ENCODE data around the gene TMEM204. TPM values are rescaled to one million over a fixed set of nuclear protein-coding genes. Genes with fewer than 3 reads are reported as not detected.
"Not testable (repeated sequence)": the region's sequence is repeated elsewhere in the genome, so short reads cannot be mapped to it uniquely, and the experiment has no call there.

TMEM204 gene
- total RNA-seq, 2 experiments from 2014 or later: 60.6 to 73.5 TPM

DNA sequence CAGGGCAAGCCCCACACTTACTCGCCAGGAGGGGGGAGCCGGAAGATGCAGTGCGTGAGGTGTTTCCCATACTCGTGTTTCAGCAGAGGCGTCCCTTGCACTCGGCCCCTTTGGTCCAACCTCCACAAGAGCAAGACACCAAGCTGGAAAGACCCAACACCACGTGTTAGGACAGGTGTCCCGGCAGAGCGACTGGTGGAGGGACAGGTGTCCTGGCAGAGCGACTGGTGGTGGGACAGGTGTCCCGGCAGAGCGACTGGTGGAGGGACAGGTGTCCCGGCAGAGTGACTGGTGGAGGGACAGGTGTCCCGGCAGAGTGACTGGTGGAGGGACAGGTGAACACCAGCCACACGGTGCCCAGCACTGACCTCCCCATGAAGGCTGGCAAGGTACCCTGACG lies 59.0 kb downstream of the TMEM204 start:
- ChIA-PET CTCF (interaction anchor here (0.7 kb wide), 1 partner anchor 134 kb away, joined by 3 read pairs; no protein-coding TSS in a partner anchor), POLR2A (no interaction called here)
- DNase-seq: no peak
- no peaks in the 10 kb centered on the region for H3K9me3 Mint-ChIP-seq
- no peak overlapping the region for H3K4me3 Mint-ChIP-seq
- no peaks in the 10 kb centered on the region for H3K27me3 Mint-ChIP-seq
- H3K27ac Mint-ChIP-seq: no peak overlapping the region
- H3K4me1 Mint-ChIP-seq: no peaks in the 10 kb centered on the region
- H3K36me3 Mint-ChIP-seq (ENCODE audit: low read depth): no peaks in the 10 kb centered on the region

DNA sequence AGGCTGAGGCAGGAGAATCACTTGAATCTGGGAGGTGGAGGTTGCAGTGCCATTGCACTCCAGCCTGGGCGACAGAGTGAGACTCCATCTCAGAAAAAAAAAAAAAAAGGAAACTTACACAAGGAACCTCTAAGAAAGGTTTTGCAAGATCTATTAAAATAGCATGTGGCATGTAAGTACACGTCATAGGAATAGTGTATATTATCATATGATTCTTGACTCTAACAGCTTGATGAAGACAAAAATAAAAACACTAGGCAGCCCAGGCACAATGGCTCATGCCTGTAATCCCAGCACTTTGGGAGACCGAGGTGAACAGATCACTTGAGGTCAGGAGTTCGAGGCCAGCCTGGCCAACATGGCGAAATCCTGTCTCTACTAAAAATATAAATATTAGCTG lies 62.0 kb downstream of the TMEM204 start:
- CTCF ChIA-PET, H3K4me1 Mint-ChIP-seq: not testable (repeated sequence)

DNA sequence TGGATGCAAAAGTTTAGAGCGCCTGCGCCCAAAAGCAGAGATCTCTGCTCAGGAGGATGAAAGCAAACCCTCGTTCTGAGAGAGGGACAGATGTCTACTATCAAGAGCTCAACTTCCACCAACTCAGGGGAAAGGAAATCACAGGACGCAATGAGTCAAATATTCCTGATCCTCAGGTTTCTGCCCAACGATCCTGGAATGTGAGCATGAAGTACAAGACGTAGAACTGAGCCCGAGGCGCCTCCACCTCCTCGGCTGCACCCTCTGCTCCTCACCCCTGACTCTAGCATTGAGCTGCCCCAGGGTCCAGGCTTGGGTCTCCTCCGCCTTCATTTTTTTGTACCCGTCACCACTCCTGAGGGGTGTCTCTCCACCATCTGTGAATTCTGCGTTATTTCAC lies 63.0 kb downstream of the TMEM204 start:
- no peak overlapping the region for H3K4me3 Mint-ChIP-seq
- no peaks in the 10 kb centered on the region for H3K4me1 Mint-ChIP-seq
- ChIA-PET CTCF (no interaction called here), POLR2A (interaction anchor here (0.7 kb wide), 1 partner anchor 69 kb away, joined by 3 read pairs; no protein-coding TSS in a partner anchor)
- no peaks in the 10 kb centered on the region for H3K36me3 Mint-ChIP-seq (ENCODE audit: low read depth)
- H3K27me3 Mint-ChIP-seq: no peaks in the 10 kb centered on the region
- no peaks in the 10 kb centered on the region for H3K9me3 Mint-ChIP-seq
- DNase-seq: no peak
- no peak overlapping the region for H3K27ac Mint-ChIP-seq

More for the DNA sequence above, 62.0 kb downstream of the TMEM204 start:
- H3K36me3 Mint-ChIP-seq (ENCODE audit: low read depth); H3K27me3 Mint-ChIP-seq; H3K27ac Mint-ChIP-seq; POLR2A ChIA-PET; H3K4me3 Mint-ChIP-seq; H3K9me3 Mint-ChIP-seq; DNase-seq: not testable (repeated sequence)

DNA sequence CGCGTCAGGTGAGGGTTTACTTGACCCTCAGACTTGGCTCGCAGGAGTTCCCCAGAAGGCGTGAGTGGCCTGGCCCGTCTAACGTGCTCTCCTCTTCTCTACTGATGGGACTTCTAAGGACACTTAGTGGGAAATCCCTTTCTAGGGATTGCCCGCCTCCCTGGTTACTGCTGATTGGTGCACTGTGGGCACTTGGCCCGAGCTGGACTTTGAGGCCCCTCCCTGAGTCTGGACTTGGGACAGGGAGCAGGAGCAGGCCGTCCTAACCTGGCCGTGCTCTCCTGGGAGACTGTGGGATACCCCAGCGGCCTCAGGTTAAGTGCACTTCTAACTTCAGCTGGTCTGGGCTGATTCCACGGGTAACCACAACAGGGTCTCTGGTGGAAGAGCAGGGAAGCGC lies 63.7 kb downstream of the TMEM204 start:
- Mint-ChIP-seq H3K27ac (no peak overlapping the region), H3K27me3 (no peaks in the 10 kb centered on the region), H3K4me1 (no peaks in the 10 kb centered on the region), H3K36me3 (ENCODE audit: low read depth) (no peaks in the 10 kb centered on the region), H3K4me3 (no peak overlapping the region), H3K9me3 (no peaks in the 10 kb centered on the region)
- ChIA-PET POLR2A (no interaction called here), CTCF (interaction anchor here (0.5 kb wide), 1 partner anchor 1409 kb away, joined by 3 read pairs; no protein-coding TSS in a partner anchor)
- DNase-seq: no peak

DNA sequence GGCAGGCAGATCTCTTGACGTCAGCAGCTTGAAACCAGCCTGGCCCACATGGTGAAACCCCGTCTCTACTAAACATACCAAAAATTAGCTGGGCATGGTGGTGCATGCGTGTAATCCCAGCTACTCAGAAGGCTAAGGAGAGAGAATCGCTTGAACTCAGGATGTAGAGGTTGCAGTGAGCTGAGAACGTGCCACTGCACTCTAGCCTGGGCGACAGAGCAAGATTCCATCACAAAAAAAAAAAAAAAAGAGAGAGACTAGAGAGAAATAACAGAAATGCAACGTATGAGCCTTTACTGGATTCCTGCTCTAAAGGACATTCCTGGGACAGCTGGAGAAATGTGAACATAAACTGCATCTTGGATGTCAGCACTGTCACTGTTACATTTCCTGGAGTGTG lies 67.6 kb downstream of the TMEM204 start:
- no peak for DNase-seq
- ChIA-PET POLR2A (no interaction called here), CTCF (interaction anchor here (0.6 to 1.5 kb wide), 2 partner anchors 8 to 180 kb away, joined by 4 read pairs; no protein-coding TSS in a partner anchor)
- no peaks in the 10 kb centered on the region for H3K27me3 Mint-ChIP-seq
- no peaks in the 10 kb centered on the region for H3K4me1 Mint-ChIP-seq
- H3K36me3 Mint-ChIP-seq (ENCODE audit: low read depth): no peaks in the 10 kb centered on the region
- no peak overlapping the region for H3K27ac Mint-ChIP-seq
- no peak overlapping the region for H3K4me3 Mint-ChIP-seq
- no peaks in the 10 kb centered on the region for H3K9me3 Mint-ChIP-seq

DNA sequence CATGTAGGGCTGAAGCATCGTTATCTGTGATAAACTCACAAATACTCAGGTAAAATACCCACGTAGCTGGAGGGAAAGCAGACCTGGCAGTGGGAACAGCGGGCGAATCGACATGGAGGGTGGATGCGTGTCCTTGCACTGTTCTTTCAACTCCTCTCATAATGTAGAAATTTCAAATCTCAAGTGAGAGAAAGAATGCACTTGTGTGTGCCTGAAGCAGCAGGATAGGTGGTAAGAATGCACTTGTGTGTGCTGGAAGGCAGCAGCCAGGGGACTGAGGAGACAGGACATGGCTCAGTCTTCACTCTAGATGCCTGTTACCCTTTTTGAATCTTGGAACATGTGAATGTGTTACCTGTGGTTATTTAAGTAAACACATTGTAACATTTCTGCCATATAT lies 68.0 kb downstream of the TMEM204 start:
- ChIA-PET POLR2A (no interaction called here), CTCF (interaction anchor here (0.6 to 1.5 kb wide), 3 partner anchors 8 to 369 kb away, joined by 3 to 4 read pairs (median 4); no protein-coding TSS in a partner anchor)
- no peaks in the 10 kb centered on the region for H3K4me1 Mint-ChIP-seq
- H3K36me3 Mint-ChIP-seq (ENCODE audit: low read depth): no peaks in the 10 kb centered on the region
- no peaks in the 10 kb centered on the region for H3K27me3 Mint-ChIP-seq
- no peak overlapping the region for H3K27ac Mint-ChIP-seq
- no peak overlapping the region for H3K4me3 Mint-ChIP-seq
- H3K9me3 Mint-ChIP-seq: no peaks in the 10 kb centered on the region
- DNase-seq: no peak

DNA sequence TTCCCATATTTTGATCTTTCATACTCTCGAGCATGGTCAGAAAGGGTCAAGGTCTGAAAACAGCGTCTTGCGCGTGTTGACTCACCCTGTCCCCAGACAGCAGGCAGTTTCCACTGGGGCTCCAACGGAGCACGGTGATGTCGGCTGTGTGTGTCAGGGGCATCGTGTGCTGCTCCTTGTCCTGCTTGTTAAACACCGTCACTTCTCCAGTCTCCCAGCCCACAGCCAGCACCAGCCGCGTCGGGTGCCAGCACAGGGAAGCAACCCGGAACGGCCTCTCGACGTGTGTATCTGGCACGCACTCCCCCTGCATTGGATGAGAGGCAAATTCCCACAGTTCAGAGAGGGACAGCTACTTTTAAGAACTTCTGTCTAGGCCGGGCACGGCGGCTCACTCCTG lies 68.8 kb downstream of the TMEM204 start:
- Mint-ChIP-seq H3K4me3 (no peak overlapping the region), H3K27ac (no peak overlapping the region), H3K36me3 (ENCODE audit: low read depth) (peaks cover 3% of the 10 kb centered on the region), H3K27me3 (no peaks in the 10 kb centered on the region), H3K4me1 (no peaks in the 10 kb centered on the region), H3K9me3 (no peaks in the 10 kb centered on the region)
- no peak for DNase-seq
- ChIA-PET POLR2A (no interaction called here), CTCF (interaction anchor here (1.1 kb wide), 1 partner anchor 104 kb away, joined by 3 read pairs; no protein-coding TSS in a partner anchor)

Other genes with a start within 250 kb of the TMEM204 start
- gene UBE2I, start 224.0 kb upstream of the TMEM204 start, total RNA-seq: 100 to 1,000 TPM; 204 to 222 TPM
- gene BAIAP3, start 200.0 kb upstream of the TMEM204 start, total RNA-seq: 1 to 10 TPM in 1 of 2 experiments, under 1 TPM in 1; 0.83 to 1.6 TPM
- gene TSR3, start 181.8 kb upstream of the TMEM204 start, total RNA-seq: 10 to 100 TPM; 33.8 to 43.7 TPM
- gene GNPTG, start 181.7 kb upstream of the TMEM204 start, total RNA-seq: 10 to 100 TPM; 34.3 to 36.9 TPM
- 10 to 100 TPM; 31.8 to 37.9 TPM for gene UNKL, start 119.0 kb upstream of the TMEM204 start, total RNA-seq
- gene UQCC4, start 112.9 kb upstream of the TMEM204 start, total RNA-seq: 10 to 100 TPM; 11.2 to 13.4 TPM
- gene PERCC1, start 102.6 kb upstream of the TMEM204 start, total RNA-seq: not detected
- gene CCDC154, start 89.1 kb upstream of the TMEM204 start, total RNA-seq: 1 to 10 TPM; 1.9 to 2.7 TPM
- gene CLCN7, start 58.6 kb upstream of the TMEM204 start, total RNA-seq: 10 to 100 TPM; 58.3 to 64.0 TPM
- gene PTX4, start 44.7 kb upstream of the TMEM204 start, total RNA-seq: not detected
- gene TELO2, start 40.3 kb upstream of the TMEM204 start, total RNA-seq: 10 to 100 TPM; 49.1 to 65.5 TPM
- gene IFT140, start 78.4 kb downstream of the TMEM204 start, total RNA-seq: 1 to 10 TPM; 9.3 TPM
- 10 to 100 TPM; 25.6 to 27.4 TPM for gene CRAMP1, start 78.7 kb downstream of the TMEM204 start, total RNA-seq
- 10 to 100 TPM; 56.5 to 65.2 TPM for gene JPT2, start 144.6 kb downstream of the TMEM204 start, total RNA-seq
- 100 to 1,000 TPM; 101 to 108 TPM for gene MAPK8IP3, start 172.5 kb downstream of the TMEM204 start, total RNA-seq
- 10 to 100 TPM; 31.3 to 47.4 TPM for gene NME3, start 237.9 kb downstream of the TMEM204 start, total RNA-seq
- 10 to 100 TPM; 28.7 to 33.4 TPM for gene EME2, start 239.1 kb downstream of the TMEM204 start, total RNA-seq
- gene MRPS34, start 239.5 kb downstream of the TMEM204 start, total RNA-seq: 100 to 1,000 TPM in 1 of 2 experiments, 10 to 100 TPM in 1; 93.6 to 105 TPM
- gene SPSB3, start 248.9 kb downstream of the TMEM204 start, total RNA-seq: 10 to 100 TPM; 38.0 to 42.9 TPM
- 10 to 100 TPM; 40.2 to 53.8 TPM for gene NUBP2, start 249.3 kb downstream of the TMEM204 start, total RNA-seq